Measurements from ENCODE around the gene DNAH11.
"Not testable (repeated sequence)": the region's sequence is repeated elsewhere in the genome, so short reads cannot be mapped to it uniquely, and the experiment has no call there.

Gene DNAH11

GRCh38 chr7:21717323-21717722 lies 174.5 kb downstream of the DNAH11 start:
- ATAC-seq, result no peak

GRCh38 chr7:21718391-21718790 lies 175.6 kb downstream of the DNAH11 start:
- ATAC-seq, result no peak

DNA sequence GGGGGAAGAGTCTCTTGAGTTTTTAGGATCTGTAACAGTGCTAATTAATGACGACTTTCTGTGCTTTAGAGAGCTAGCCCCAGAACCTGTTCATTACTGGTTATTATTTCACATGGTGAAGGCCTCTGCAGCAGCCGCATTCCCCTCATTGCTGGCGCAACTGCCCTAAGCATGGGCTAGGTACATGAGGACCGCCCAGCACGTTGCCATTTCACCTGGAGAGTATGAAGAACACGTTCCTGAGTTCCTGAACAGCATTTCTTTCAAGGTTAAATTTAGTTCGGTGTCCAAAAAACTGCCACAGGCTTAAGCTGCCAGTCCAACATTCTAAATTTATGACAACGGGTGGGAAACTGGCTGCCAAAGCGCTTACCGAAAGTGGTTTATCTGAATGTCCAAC lies 177.0 kb downstream of the DNAH11 start:
- no peak for ATAC-seq

DNA sequence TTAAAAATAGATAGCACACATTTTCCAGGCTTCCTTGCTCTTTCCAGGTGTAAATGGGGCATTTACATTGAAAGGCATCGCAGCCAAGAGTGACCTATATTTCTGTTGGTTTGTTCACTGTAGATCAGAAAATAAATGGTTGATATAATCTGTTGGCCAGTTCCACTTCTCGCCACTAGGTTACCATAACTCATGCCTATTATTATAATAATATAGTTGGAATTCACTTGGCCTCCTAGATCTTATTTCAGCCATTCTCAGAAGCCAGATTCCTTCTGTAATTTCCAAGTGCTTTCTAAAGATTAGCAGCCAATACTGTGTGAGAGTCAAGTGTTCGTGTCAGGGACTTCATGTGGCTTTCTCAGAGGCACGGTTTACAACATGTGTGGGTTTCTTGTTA lies 179.5 kb downstream of the DNAH11 start:
- no peak for ATAC-seq

DNA sequence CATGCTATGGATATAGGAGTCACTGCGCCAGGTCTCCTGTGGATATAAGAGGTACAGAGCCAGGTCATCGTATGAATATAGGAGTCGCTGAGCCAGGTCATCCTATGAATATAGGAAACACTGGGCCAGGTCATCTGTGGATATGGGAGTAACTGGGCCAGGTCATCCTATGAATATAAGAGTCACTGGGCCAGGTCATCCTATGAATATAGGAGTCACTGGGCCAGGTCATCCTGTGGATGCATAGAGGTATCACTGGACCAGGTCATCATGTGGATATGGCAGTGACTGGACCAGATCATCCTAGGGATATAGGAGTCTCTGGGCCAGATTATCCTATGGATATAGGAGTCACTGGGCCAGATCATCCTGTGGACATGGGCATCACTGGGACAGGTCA lies 181.7 kb downstream of the DNAH11 start:
- no peak for ATAC-seq

DNA sequence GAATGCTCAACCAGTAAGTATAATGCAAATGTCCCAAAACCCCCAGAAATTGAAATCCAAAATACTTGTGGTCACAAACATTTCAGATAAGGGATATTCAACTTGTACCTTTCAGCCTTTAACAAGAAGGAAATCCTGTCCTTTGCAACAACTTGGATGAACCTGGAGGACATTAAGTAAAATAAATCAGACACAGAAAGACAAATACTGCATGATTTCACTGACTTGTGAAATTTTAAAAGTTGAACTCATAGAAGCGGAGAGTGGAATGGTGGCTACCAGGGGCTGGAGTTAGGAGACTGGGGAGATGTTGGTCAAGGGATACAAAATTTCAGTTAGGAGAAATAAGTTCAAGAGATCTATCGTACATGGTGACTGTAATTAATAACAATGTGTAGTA lies 187.6 kb downstream of the DNAH11 start:
- ATAC-seq, result no peak

- no peak for ATAC-seq
These were observed 189.1 kb downstream of the DNAH11 start for GRCh38 chr7:21731977-21732376.

DNA sequence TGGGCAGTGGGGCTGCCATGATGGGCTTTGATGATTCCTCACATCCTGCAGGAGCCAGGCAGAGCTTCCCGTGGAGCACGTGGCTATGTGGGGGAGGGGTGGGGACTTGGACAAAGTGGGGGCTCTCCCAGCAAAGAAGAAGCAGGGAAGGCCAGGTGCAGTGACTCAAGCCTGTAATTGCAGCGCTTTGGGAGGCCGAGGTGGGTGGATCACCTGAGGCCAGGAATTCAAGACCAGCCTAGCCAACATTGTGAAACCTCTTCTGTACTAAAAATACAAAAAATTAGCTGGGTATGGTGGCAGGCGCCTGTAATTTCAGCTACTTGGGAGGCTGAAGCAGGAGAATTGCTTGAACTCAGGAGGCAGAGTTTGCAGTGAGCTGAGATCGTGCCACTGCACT lies 190.1 kb downstream of the DNAH11 start:
- not testable (repeated sequence) for ATAC-seq

DNA sequence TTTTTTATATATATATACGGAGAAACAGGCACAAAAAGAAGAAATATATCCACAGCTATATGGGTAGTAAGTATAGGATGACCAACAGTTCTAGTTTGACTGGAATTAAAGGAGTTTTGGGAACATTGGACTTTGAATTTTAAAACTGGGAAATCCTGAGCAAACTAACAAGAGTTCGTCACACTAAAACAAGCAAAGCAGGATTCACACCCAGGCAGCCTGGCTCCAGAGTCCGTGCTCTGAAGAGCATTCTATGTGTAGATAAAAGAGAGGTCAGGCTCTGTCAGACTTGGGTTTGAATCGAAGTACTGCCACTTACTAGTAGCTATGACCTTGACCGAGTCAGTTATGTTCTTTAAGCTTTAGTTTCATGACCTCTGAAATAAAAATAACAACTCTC lies 191.0 kb downstream of the DNAH11 start:
- no peak for ATAC-seq

DNA sequence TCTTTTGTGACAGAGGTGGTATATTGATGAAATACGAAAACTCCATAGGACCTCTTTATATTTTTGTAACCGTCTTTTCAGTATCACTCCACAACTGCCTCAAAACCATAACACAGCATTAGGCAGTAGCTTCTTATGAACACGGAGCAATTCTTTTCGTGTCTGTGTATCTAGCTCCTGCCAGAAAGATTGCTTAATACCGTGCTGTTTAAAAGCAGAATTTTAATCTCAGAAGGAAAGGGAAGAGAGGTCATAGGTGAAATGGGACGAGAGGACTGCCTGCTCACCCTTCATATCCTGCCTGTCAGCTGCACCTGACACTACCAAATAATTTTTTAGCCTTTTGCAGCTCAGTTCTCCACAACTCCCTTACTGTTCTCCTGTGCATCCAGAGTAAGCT lies 200.7 kb downstream of the DNAH11 start:
- no peak for ATAC-seq

DNA sequence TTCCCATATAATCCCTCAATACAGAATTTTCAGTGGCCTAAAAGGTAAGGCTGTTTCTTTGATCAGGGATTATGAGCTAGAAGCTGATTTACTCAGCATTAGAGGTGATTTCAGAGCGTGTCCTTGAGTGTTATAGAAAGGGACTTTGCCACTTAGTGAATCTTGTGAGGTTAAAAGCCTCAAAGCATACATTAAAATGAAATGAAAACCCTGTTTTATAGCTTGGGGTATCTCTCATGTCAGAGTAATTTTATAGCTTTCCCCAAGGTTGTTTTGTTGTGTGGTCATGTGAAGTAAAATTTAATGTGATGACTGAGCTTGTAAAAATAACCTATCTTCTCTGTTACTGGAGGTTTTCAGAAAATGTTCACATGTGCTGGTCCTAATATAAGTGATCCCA lies 204.1 kb downstream of the DNAH11 start:
- no peak for ATAC-seq

DNA sequence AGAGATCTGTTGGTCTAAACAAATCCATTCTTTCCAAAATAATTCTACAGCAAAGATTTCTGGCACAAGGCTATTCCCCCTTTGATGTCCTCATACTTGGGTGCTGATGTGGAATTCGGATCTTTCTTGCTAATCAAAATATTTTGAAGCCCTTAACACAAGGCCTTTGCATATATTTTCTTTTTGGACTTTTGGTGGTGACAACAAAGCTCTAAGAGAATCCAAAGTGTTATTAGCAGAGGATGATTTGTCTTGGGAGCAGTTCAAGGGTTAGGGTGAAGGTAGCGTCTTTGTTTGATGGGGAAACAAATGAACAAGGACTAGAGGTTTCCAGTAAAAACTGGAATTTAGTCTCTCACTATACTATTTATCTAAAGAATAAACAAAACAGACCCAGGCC lies 205.0 kb downstream of the DNAH11 start:
- ATAC-seq, result no peak

DNA sequence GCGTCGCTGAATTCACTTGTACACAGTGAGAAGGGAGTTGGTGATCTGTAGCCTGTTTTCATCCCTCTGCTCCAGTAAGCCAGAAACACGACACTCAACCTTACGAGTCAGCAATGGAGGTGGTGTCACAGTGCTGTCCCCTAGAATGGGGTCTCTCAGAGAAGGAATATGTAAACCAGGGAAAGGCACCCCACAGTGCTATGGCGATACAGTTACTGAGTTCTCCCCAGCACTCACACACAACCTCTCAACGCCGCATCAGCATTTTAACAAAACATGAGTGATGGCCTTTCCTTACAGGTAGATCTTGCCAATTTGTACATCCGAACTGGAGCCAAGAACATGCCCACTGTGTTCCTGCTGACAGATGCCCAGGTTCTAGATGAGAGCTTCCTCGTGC lies 206.5 kb downstream of the DNAH11 start:
- no peak for ATAC-seq

DNA sequence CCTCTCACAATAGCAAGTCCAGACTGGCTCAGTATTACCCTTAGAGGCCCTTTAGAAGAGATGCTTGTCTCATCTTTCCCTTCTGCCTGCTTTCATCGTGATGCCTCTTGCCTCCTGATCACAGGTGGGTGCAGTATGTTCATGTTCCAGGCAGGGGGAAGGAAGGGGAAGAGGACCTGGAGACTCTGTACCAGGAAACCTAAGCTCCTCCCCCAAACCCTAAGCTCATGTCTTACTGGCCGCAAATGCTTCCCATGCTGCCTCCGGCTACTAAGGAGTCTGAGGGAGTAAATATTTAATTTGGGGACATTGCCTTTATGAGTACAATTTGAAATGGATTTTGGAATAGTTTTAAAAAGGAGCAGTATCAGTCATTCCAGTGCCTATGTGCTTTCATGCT lies 210.2 kb downstream of the DNAH11 start:
- ATAC-seq, result no peak

DNA sequence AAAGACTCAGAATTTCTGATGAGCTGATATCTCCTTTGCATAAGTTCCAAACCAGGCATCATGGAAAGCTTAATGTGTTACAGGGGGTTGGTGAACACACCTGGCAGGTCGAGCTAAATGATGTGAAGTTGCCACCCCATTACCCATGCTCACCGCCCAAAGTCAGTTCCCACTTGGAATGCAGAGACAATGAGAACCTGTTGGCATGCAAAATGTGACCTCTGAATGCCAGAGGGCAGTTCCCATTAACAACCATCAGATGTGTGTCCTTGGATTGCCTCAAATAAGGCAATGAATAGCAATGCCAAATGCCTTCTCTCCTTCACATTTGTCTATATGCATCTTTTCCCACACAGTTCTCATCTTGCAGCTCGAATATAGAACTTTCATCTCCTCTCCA lies 212.1 kb downstream of the DNAH11 start:
- ATAC-seq, result no peak

- no peak for ATAC-seq
These were observed 214.9 kb downstream of the DNAH11 start for GRCh38 chr7:21757537-21758282.

DNA sequence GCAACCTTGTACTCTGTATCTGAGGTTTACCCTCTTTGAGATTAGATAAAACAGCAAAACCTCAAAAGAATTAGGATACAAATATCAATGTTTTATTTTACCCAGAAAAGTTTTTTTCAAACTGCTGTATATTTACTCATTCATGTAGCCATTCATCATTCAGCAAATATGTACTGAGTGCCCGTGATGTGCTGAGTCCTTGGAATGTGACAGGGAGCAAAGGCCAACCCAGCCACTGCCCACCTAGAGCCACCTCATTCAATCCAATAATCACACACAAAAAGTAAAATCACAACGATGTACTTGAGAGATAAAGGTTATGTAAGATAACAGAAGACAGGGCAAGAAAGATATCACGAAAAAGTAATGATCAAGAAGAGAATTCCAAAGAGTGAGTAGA lies 215.4 kb downstream of the DNAH11 start:
- ATAC-seq, result no peak

DNA sequence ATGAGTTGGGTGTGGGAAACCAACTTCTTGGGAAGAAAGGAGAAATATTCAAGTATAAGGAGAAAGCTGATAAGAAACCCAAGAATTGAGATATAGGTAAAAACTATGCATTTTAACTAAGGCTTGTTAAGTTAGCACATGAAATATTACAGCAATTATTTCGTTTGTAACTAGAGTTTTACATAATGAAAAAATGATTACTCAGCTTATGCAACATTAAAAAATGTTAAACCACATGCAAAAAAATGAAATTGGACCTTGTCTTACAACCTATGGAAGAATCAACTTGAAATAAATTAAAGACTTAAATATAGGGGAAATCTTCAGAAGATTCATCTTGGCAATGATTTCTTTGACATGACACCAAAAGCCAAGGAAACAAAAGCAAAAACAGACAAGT lies 219.6 kb downstream of the DNAH11 start:
- no peak for ATAC-seq

GRCh38 chr7:21763818-21764217 lies 221.0 kb downstream of the DNAH11 start:
- ATAC-seq, result peak; percentile 30 to 50

GRCh38 chr7:21766218-21766617 lies 223.4 kb downstream of the DNAH11 start:
- no peak for ATAC-seq

GRCh38 chr7:21767300-21767900 lies 224.6 kb downstream of the DNAH11 start:
- peak in 1 of 2 donors; percentile 43 for ATAC-seq

DNA sequence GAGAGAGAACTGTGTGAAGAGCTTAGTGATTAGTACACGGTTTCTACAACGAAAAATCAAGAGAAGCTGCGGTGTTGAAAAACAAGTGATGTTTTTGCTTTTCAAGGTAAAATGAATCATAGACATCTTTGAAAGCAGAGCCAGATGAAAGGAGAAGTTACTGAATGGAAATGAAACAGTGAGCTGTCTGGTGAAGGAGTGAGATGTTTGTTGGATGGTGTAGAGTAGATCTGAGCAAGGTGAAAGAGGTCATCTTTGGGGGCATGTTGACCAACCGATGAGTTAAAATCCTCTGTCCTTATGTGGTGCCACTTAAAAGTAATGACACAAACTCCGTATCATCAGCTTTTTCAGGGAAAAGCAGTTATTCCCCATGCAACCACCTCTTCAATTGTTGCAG lies 225.4 kb downstream of the DNAH11 start:
- peak; percentile 63 to 68 for ATAC-seq

DNA sequence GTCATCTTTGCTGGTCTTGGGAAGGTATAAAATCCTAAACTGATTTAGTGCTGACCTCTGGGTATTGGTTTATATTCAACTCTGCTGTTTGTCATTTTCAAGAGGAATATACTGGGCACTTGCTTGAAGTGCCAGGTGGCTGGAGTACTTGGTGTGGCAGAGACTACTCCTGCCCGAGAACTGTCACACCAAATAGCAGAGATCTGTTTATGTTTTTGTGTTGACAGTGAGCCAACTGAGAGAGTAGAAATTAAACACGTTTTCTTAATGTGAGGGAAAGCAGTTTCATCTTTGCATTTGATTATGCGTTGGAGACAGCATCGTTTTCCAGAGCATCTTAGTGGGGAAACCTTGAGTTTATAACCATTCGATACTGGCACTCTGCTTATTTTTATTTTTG lies 228.4 kb downstream of the DNAH11 start:
- no peak for ATAC-seq

DNA sequence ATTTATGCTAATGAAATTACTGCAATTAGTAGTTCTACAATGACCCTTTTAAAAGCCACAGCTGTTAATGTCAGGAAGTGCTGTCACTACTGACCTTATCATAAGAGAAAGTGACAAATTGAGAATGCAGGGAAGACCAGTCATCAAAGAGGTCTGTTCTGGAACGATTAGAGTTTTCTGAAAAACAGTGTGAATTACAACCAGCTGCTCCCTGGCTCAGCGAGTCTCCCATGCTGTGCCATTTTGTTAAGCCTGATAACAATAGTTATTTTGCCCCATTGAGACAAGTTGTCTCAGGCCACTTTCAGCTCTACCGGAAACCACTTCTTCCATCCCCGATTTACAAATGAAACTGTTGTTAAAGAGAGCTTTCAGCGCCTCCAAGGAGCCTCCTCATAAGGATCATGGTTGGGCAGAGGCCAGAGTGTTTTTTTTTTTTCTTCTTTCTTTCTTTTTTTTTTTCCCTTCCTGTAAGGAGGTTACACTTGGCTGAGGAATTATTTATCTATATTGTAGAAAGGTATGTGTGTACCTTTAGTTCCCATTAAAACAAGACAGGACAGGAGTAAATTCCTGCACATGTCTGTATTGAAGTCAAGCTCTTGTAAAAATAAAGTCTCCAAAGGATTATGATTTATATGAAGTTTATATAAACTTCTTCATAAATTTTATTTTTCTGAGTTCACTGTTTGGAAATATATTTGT lies 229.2 kb downstream of the DNAH11 start:
- no peak for ATAC-seq
